OCI-LY1 (cell line): ENCODE data around the gene SCUBE2.

ENCODE experiments used
- EZH2 ChIP-seq: fragments of 200-600 bp; sonication (generic), shearing (Covaris generic); IDR thresholded peaks from 2 replicates; pipeline ENCODE4 v1.8.0; 2017; ENCODE audit warnings: borderline replicate concordance, mixed run types, mild to moderate bottlenecking, antibody characterized with exemption, low read length, moderate library complexity, mixed read lengths
- TF ChIP-seq, protein P1 (sequence below): fragments of 200-600 bp; sonication (generic), shearing (Covaris generic); IDR thresholded peaks from 2 replicates; pipeline ENCODE4 v1.5.1; 2017; ENCODE audit warnings: mild to moderate bottlenecking, antibody characterized with exemption, low read length, moderate library complexity, mixed read lengths

GRCh38 chr11:9103542-9104276 is 12.3 kb upstream of the SCUBE2 start:
- TF ChIP-seq, protein P1, sequence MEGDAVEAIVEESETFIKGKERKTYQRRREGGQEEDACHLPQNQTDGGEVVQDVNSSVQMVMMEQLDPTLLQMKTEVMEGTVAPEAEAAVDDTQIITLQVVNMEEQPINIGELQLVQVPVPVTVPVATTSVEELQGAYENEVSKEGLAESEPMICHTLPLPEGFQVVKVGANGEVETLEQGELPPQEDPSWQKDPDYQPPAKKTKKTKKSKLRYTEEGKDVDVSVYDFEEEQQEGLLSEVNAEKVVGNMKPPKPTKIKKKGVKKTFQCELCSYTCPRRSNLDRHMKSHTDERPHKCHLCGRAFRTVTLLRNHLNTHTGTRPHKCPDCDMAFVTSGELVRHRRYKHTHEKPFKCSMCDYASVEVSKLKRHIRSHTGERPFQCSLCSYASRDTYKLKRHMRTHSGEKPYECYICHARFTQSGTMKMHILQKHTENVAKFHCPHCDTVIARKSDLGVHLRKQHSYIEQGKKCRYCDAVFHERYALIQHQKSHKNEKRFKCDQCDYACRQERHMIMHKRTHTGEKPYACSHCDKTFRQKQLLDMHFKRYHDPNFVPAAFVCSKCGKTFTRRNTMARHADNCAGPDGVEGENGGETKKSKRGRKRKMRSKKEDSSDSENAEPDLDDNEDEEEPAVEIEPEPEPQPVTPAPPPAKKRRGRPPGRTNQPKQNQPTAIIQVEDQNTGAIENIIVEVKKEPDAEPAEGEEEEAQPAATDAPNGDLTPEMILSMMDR = no peak
- TF ChIP-seq EZH2 = no peak
